PC-9 (cell line): Measurements from ENCODE around the gene CHST12.
"Not testable (repeated sequence)": the region's sequence is repeated elsewhere in the genome, so short reads cannot be mapped to it uniquely, and the experiment has no call there.

ENCODE experiments used
- EZH2 ChIP-seq: fragments of 200-600 bp; sonication (generic); IDR thresholded peaks from 2 replicates; pipeline ENCODE4 v1.8.0; 2017; ENCODE audit warnings: antibody characterized with exemption, low read depth
- TF ChIP-seq, protein P1 (sequence below): fragments of 200-600 bp; sonication (generic); conservative IDR thresholded peaks from 2 replicates; pipeline ENCODE4 v1.6.1; 2017; ENCODE audit warnings: mixed run types, antibody characterized with exemption, mild to moderate bottlenecking, moderate library complexity

DNA sequence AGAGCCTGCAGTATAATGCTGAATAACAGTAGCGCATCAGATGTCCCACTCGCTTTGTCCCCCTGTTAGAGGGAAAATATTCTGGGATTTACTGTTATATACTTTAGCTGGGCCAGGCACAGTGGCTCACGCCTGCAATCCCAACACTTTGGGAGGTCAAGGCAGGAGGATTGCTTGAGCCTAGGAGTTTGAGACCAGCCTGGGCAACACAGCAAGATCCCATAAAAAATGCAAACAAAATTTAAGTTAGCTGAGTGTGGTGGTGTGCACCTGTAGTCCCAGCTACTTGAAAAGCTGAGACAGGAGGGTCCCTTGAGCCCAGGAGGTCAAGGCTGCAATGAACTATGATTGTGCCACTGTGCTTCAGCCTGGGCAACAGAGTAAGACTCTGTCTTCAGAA, 50.4 kb downstream of the CHST12 start:
- TF ChIP-seq, protein P1, sequence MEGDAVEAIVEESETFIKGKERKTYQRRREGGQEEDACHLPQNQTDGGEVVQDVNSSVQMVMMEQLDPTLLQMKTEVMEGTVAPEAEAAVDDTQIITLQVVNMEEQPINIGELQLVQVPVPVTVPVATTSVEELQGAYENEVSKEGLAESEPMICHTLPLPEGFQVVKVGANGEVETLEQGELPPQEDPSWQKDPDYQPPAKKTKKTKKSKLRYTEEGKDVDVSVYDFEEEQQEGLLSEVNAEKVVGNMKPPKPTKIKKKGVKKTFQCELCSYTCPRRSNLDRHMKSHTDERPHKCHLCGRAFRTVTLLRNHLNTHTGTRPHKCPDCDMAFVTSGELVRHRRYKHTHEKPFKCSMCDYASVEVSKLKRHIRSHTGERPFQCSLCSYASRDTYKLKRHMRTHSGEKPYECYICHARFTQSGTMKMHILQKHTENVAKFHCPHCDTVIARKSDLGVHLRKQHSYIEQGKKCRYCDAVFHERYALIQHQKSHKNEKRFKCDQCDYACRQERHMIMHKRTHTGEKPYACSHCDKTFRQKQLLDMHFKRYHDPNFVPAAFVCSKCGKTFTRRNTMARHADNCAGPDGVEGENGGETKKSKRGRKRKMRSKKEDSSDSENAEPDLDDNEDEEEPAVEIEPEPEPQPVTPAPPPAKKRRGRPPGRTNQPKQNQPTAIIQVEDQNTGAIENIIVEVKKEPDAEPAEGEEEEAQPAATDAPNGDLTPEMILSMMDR, result not testable (repeated sequence)
- TF ChIP-seq EZH2, result not testable (repeated sequence)
